Fibroblast of lung (primary cell): ENCODE data around the gene NT5DC1. TPM values are rescaled to one million over a fixed set of nuclear protein-coding genes. Genes with fewer than 3 reads are reported as not detected.

Source experiments
- DNase-seq, 2 donors: peaks; one replicate each; pipeline versions ENCODE4 v3.0.0 to v3.0.0-alpha.2; 2010; ENCODE audit warnings: low read depth in 2 of 2
- H2AFZ ChIP-seq: 2 replicates; pipeline ENCODE4 v1.5.1; 2012; ENCODE audit warnings: low read length, control low read depth, inconsistent platforms
- H3K27ac ChIP-seq: 2 replicates; pipeline ENCODE4 v1.5.1; 2011; ENCODE audit warnings: low read length, control low read depth; ENCODE audit not compliant: insufficient read depth
- H3K27me3 ChIP-seq: 2 replicates; pipeline ENCODE4 v1.5.1; 2011; ENCODE audit warnings: mild to moderate bottlenecking, low read length; ENCODE audit not compliant: control insufficient read depth, insufficient read depth
- H3K36me3 ChIP-seq: 2 replicates; pipeline ENCODE4 v1.5.1; 2011; ENCODE audit warnings: low read length; ENCODE audit not compliant: control insufficient read depth, insufficient read depth
- H3K4me1 ChIP-seq: 2 replicates; pipeline ENCODE4 v1.5.1; 2011; ENCODE audit warnings: low read length; ENCODE audit not compliant: control insufficient read depth, insufficient read depth; ENCODE audit errors: extremely low read depth
- H3K4me2 ChIP-seq: 2 replicates; pipeline ENCODE4 v1.5.1; 2011; ENCODE audit warnings: low read length, control low read depth; ENCODE audit not compliant: insufficient read depth; ENCODE audit errors: extremely low read depth
- H3K4me3 ChIP-seq, 4 experiments: fragments of 200-600 bp in 1 of 4; sonication (generic) in 1 of 4; replicated peaks in 1 of 4; 2 replicates each; pipeline ENCODE4 v1.5.1; 2011 to 2016; ENCODE audit warnings: low read length in 4 of 4, low read depth in 3 of 4, mild to moderate bottlenecking in 3 of 4, control low read depth in 2 of 4, inconsistent platforms in 1 of 4, mixed read lengths in 1 of 4; ENCODE audit not compliant: insufficient read depth in 1 of 4; ENCODE audit errors: control extremely low read depth in 1 of 4
- H3K79me2 ChIP-seq: 2 replicates; pipeline ENCODE4 v1.5.1; 2012; ENCODE audit warnings: mild to moderate bottlenecking, low read length, inconsistent platforms; ENCODE audit not compliant: control insufficient read depth, insufficient read depth
- H3K9ac ChIP-seq: 2 replicates; pipeline ENCODE4 v1.5.1; 2011; ENCODE audit warnings: mild to moderate bottlenecking, low read length, control low read depth; ENCODE audit not compliant: insufficient read depth
- H3K9me3 ChIP-seq: 2 replicates; pipeline ENCODE4 v1.5.1; 2012; ENCODE audit warnings: low read depth, low read length; ENCODE audit not compliant: control insufficient read depth, insufficient read depth
- H4K20me1 ChIP-seq: 2 replicates; pipeline ENCODE4 v1.5.1; 2011; ENCODE audit warnings: low read length; ENCODE audit not compliant: control insufficient read depth, insufficient read depth; ENCODE audit errors: extremely low read depth
- EZH2 ChIP-seq: IDR thresholded peaks from 2 replicates; pipeline ENCODE4 v1.5.1; 2012; ENCODE audit warnings: low read length, control low read depth, mild to moderate bottlenecking; ENCODE audit errors: missing control alignments
- polyA plus RNA-seq, 2 donors: library from polyadenylated mRNA; depleted of rRNA in 1 of 2; stranded (reverse) in 1 of 2; unstranded in 1 of 2; fragments of >200 nt; gene quantifications; 2 replicates each; pipeline ENCODE4 v1.2.1, GENCODE V29; 2011 to 2012; ENCODE audit warnings: missing spikeins in 1 of 2
- total RNA-seq: library from RNA; depleted of rRNA; stranded (reverse); fragments of >200 nt; gene quantifications from 2 replicates; pipeline ENCODE4 v1.2.1, GENCODE V29; 2014
- TF ChIP-seq, protein P1 (sequence below), 2 donors: IDR thresholded peaks in 1 of 2; conservative IDR thresholded peaks in 1 of 2; 1 replicate in 1 of 2; 2 replicates in 1 of 2; pipeline ENCODE4 v1.5.1; 2011 to 2012; ENCODE audit warnings: low read length in 2 of 2, control low read depth in 1 of 2, inconsistent platforms in 1 of 2, low read depth in 1 of 2, mild to moderate bottlenecking in 1 of 2

The NT5DC1 gene
- total and polyA plus RNA-seq, 2 donors (not counting 1 experiment from before 2014, with no cell fraction given): 8.1 to 17.9 TPM

DNA sequence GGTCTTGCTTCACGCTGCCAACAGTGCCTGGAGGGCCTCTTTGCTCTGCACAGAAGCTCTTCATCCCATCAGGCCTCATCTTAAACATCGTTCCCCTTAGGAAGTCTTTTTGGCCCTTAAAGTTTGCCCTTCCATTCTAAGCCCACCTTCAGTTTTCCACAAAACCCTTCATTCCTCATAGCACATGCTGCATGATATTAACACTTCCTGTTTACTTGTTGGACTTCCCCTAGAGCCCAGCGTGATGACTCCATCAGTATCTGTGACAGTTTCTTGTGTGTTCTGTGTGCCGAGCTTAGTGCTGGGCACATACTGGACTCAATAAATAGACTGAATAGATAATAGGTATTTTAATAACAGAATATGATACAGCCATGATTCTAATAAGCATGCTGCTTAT lies 2.2 kb downstream of the NT5DC1 start:
- H3K36me3 ChIP-seq: no peaks in the 10 kb centered on the region
- H3K4me3 ChIP-seq: no peak overlapping the region
- no peaks in the 10 kb centered on the region for H4K20me1 ChIP-seq
- no peak for TF ChIP-seq EZH2
- TF ChIP-seq, protein P1, sequence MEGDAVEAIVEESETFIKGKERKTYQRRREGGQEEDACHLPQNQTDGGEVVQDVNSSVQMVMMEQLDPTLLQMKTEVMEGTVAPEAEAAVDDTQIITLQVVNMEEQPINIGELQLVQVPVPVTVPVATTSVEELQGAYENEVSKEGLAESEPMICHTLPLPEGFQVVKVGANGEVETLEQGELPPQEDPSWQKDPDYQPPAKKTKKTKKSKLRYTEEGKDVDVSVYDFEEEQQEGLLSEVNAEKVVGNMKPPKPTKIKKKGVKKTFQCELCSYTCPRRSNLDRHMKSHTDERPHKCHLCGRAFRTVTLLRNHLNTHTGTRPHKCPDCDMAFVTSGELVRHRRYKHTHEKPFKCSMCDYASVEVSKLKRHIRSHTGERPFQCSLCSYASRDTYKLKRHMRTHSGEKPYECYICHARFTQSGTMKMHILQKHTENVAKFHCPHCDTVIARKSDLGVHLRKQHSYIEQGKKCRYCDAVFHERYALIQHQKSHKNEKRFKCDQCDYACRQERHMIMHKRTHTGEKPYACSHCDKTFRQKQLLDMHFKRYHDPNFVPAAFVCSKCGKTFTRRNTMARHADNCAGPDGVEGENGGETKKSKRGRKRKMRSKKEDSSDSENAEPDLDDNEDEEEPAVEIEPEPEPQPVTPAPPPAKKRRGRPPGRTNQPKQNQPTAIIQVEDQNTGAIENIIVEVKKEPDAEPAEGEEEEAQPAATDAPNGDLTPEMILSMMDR (conservative IDR thresholded peaks at IDR 0.05 in 1 of 2, IDR thresholded peaks at IDR 0.05 in 1 of 2; ENCODE audit: low read depth in 1 of 2, low read length in 2 of 2): no peak
- H3K27ac ChIP-seq: no peak overlapping the region
- H2AFZ ChIP-seq: no peak overlapping the region
- no peaks in the 10 kb centered on the region for H3K9me3 ChIP-seq
- H3K4me1 ChIP-seq: peaks cover 2% of the 10 kb centered on the region
- no peak overlapping the region for H3K4me2 ChIP-seq
- no peaks in the 10 kb centered on the region for H3K79me2 ChIP-seq
- no peak overlapping the region for H3K9ac ChIP-seq
- H3K27me3 ChIP-seq: no peaks in the 10 kb centered on the region
- no peak for DNase-seq

DNA sequence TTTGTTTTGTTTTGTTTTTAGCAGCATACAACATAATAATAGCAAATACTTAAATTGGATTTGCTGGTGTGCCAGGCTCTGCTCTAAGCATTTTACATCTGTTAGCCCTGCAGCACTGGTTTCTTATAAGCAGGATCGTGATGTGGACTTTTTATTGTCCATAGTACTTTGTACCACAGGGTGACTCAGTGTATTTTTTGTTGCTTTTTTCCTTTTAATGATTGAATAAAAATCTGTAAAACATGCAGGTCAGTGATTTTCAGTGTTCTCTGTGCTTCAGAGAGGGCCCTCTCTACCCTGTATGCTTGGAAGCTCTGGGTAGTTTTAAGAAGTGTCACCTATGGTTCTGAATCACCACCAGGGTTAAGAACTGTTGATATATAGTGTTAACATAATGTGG lies 4.0 kb downstream of the NT5DC1 start:
- H3K4me2 ChIP-seq: no peak overlapping the region
- no peak for DNase-seq
- no peak overlapping the region for H3K27ac ChIP-seq
- H3K4me1 ChIP-seq: peaks cover 2% of the 10 kb centered on the region
- H3K79me2 ChIP-seq: no peaks in the 10 kb centered on the region
- no peaks in the 10 kb centered on the region for H3K9me3 ChIP-seq
- H3K36me3 ChIP-seq: no peaks in the 10 kb centered on the region
- H3K9ac ChIP-seq: no peak overlapping the region
- no peak overlapping the region for H3K4me3 ChIP-seq
- no peaks in the 10 kb centered on the region for H4K20me1 ChIP-seq
- TF ChIP-seq, protein P1 (conservative IDR thresholded peaks at IDR 0.05 in 1 of 2, IDR thresholded peaks at IDR 0.05 in 1 of 2; ENCODE audit: low read depth in 1 of 2, low read length in 2 of 2): no peak
- no peak for TF ChIP-seq EZH2
- no peaks in the 10 kb centered on the region for H3K27me3 ChIP-seq
- H2AFZ ChIP-seq: no peak overlapping the region

DNA sequence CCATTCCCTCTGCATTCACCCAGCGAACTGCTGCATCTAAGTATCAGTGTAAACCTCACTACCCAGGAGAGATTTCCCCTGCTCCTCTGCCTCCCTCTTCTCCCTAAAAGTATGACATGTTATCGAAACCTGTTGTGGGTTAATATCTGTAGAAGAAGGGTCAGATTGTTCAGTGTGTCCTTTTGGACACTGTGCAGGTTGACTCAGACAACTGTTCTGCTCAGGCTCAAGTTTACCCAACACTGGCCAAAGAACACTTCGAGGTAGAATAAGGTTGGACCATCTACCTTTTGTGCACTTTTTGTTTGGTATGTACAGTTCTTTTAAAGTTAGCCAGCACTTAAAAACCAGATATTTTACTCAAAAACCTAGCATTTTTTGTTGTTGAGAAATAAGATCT lies 4.6 kb downstream of the NT5DC1 start:
- Histone ChIP-seq H3K4me2 (no peak overlapping the region), H4K20me1 (no peaks in the 10 kb centered on the region), H3K9ac (no peak overlapping the region), H3K36me3 (no peaks in the 10 kb centered on the region), H3K27me3 (no peaks in the 10 kb centered on the region), H3K4me1 (peaks cover 2% of the 10 kb centered on the region), H3K79me2 (no peaks in the 10 kb centered on the region), H3K9me3 (no peaks in the 10 kb centered on the region), H3K27ac (no peak overlapping the region), H3K4me3 (no peak overlapping the region), H2AFZ (no peak overlapping the region)
- no peak for TF ChIP-seq EZH2
- DNase-seq: no peak
